Tibial nerve (tissue), 4 donors: ENCODE data around the gene ELMO1. TPM values are rescaled to one million over a fixed set of nuclear protein-coding genes. Genes with fewer than 3 reads are reported as not detected.

Source experiments
- DNase-seq, 2 donors: peaks; one replicate each; pipeline ENCODE4 v3.0.0-alpha.2; 2019; ENCODE audit warnings: low spot score in 2 of 2
- H3K27ac ChIP-seq, 4 donors: fragments of 200-600 bp; sonication (generic) in 3 of 4; one replicate each; pipeline ENCODE4 v1.5.1; 2017 to 2019; ENCODE audit warnings: mild to moderate bottlenecking in 1 of 4
- H3K27me3 ChIP-seq, 2 donors: fragments of 200-600 bp; sonication (generic) in 1 of 2; one replicate each; pipeline versions ENCODE4 v1.5.1 to v1.6.0; 2017 to 2019
- H3K36me3 ChIP-seq, 3 donors: fragments of 200-600 bp; sonication (generic); one replicate each; pipeline ENCODE4 v1.5.1; 2018 to 2019
- H3K4me1 ChIP-seq, 4 donors: fragments of 200-600 bp; sonication (generic) in 3 of 4; one replicate each; pipeline ENCODE4 v1.5.1; 2017 to 2019
- H3K4me3 ChIP-seq, 4 donors: fragments of 200-600 bp; sonication (generic) in 3 of 4; one replicate each; pipeline ENCODE4 v1.5.1; 2017 to 2019; ENCODE audit warnings: mild to moderate bottlenecking in 1 of 4, moderate library complexity in 1 of 4
- H3K9me3 ChIP-seq, 4 donors: fragments of 200-600 bp; sonication (generic) in 3 of 4; one replicate each; pipeline ENCODE4 v1.5.1; 2017 to 2019
- EP300 ChIP-seq, 2 donors: sonication (generic); formaldehyde crosslinking; IDR thresholded peaks; one replicate each; pipeline ENCODE4 v1.6.1; 2017; ENCODE audit warnings: antibody characterized with exemption in 2 of 2, mild to moderate bottlenecking in 1 of 2
- POLR2A ChIP-seq, 2 donors: fragments of 450-650 bp; IDR thresholded peaks; one replicate each; pipeline ENCODE4 v1.6.1; 2017; ENCODE audit warnings: antibody characterized with exemption in 2 of 2, mild to moderate bottlenecking in 2 of 2, moderate library complexity in 2 of 2
- WGBS, 2 donors: methylation state at CpG; one replicate each; pipeline ENCODE4 v1.1.5; 2018; 5-methylcytosine and 5-hydroxymethylcytosine counted together
- total RNA-seq, 4 donors: library from RNA; depleted of rRNA; stranded (reverse); fragments of >200 nt; gene quantifications; one replicate each; pipeline ENCODE4 v1.1.0, GENCODE V29; 2016
- TF ChIP-seq, protein P1 (sequence below), 5 experiments: fragments of 200-600 bp in 3 of 5; fragments of 450-650 bp in 2 of 5; sonication (generic) in 3 of 5; IDR thresholded peaks; one replicate each; pipeline ENCODE4 v1.5.1; 2016 to 2019; ENCODE audit warnings: antibody characterized with exemption in 5 of 5, mild to moderate bottlenecking in 3 of 5, moderate library complexity in 2 of 5

Gene ELMO1
- total RNA-seq, 4 donors from 2014 or later = 196 to 328 (median 268) TPM

DNA sequence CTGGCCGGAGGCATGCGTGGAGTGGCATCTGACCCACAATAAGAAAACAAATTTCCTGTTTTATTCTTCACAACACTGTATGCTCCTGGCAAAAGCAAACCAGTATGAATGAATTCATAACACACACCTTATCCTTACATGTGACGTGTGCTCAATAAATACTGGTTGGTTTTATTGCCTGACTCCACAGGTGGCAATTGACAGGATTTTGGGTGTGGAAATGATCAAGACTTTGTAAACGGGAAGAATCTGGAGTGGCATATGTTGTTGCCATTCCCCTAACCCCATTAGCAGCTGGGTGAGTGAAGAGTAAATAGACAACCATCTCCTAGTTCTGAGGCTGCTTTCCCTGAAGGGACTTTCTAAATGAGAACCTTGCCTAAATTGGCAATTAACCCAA is 508.8 kb downstream of the ELMO1 start:
- Histone ChIP-seq H3K27me3 (no peaks in the 10 kb centered on the region), H3K27ac (no peak overlapping the region), H3K9me3 (peaks cover 0 to 58% (median 14%) of the 10 kb centered on the region in 4 donors), H3K36me3 (peaks cover 0 to 68% (median 3%) of the 10 kb centered on the region in 3 donors), H3K4me1 (peaks cover 0 to 10% (median 5%) of the 10 kb centered on the region in 4 donors), H3K4me3 (no peak overlapping the region)
- no peak for DNase-seq
- TF ChIP-seq, protein P1, sequence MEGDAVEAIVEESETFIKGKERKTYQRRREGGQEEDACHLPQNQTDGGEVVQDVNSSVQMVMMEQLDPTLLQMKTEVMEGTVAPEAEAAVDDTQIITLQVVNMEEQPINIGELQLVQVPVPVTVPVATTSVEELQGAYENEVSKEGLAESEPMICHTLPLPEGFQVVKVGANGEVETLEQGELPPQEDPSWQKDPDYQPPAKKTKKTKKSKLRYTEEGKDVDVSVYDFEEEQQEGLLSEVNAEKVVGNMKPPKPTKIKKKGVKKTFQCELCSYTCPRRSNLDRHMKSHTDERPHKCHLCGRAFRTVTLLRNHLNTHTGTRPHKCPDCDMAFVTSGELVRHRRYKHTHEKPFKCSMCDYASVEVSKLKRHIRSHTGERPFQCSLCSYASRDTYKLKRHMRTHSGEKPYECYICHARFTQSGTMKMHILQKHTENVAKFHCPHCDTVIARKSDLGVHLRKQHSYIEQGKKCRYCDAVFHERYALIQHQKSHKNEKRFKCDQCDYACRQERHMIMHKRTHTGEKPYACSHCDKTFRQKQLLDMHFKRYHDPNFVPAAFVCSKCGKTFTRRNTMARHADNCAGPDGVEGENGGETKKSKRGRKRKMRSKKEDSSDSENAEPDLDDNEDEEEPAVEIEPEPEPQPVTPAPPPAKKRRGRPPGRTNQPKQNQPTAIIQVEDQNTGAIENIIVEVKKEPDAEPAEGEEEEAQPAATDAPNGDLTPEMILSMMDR (IDR thresholded peaks at IDR 0.05) = no peak
- TF ChIP-seq EP300 (IDR thresholded peaks at IDR 0.05) = no peak
- no peak for TF ChIP-seq POLR2A (IDR thresholded peaks at IDR 0.05)
- 84 to 86% methylated on average over 4 of the region's 4 CpGs for WGBS, 2 donors

DNA sequence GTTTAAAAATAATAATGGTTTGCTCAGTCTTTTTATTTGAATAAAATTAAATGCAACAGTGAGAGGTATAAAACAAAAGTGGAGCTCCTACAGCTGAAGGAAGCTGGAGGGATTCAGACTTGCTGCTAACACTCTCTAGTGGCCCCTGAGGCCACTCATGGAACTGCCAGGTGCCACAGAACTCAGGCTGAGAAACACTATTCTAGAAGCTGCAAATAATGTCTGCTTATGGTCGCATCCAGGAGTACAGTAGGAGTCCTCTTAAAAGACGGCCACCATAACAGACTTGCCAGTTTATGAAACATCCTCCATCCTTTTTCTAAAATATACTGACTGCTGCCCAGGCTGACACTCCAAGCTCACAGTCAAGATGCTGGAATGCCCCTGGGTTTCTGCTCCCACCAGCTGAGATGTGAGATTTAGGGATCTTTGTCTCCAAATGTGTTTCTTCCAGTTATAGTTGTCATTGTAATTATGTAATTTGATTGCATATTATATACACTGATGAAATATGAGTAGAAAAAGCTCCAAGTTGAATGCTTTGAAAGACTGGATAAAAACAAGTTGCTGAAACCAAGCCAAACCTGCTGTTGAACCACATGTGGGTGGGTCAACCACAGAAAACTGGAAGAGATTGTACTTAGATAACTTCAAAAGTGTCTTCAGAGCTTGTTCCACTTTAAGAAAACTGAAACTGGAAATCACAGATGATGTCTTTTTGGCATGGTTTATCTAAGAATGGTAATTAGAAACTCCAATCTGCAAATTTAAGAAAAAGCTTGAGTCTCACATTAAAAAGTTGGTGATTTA is 510.7 kb downstream of the ELMO1 start:
- Histone ChIP-seq H3K27ac (no peak overlapping the region), H3K27me3 (no peaks in the 10 kb centered on the region), H3K4me3 (no peak overlapping the region), H3K4me1 (no peaks in the 10 kb centered on the region), H3K9me3 (peaks cover 0 to 63% (median 14%) of the 10 kb centered on the region in 4 donors), H3K36me3 (peaks cover 0 to 85% (median 3%) of the 10 kb centered on the region in 3 donors)
- 94 to 100% methylated on average over 2 of the region's 2 CpGs for WGBS, 2 donors
- no peak for TF ChIP-seq POLR2A (IDR thresholded peaks at IDR 0.05)
- TF ChIP-seq, protein P1 (IDR thresholded peaks at IDR 0.05) = no peak
- no peak for TF ChIP-seq EP300 (IDR thresholded peaks at IDR 0.05)
- DNase-seq = no peak

DNA sequence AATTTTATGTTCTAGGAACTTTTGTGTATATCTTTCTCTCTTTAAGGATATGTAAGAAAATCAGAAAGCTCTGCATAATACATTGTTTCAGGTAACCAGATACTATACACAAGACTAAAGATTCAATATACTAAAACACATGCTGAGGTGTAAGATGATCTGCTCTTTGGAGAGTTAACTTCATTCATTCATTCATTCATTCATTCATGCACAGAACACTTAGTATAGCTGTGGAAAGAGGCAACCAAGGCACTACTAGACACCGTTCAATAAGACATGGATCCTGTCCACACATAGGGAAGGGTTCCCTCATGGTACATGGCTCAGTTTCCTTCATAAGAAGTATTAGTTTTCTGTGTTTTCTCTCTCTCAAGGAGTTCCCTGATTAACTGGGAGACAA is 516.8 kb downstream of the ELMO1 start:
- Histone ChIP-seq H3K27me3 (no peaks in the 10 kb centered on the region), H3K9me3 (peaks cover 0 to 25% (median under 1%) of the 10 kb centered on the region in 4 donors), H3K4me1 (peaks cover 0 to 3% (median 0%) of the 10 kb centered on the region in 4 donors), H3K4me3 (no peak overlapping the region), H3K27ac (no peak overlapping the region), H3K36me3 (peaks cover 0 to 43% (median 0%) of the 10 kb centered on the region in 3 donors)
- WGBS, 2 donors = 97 to 100% methylated on average over 1 of the region's 1 CpG
- DNase-seq = no peak
- TF ChIP-seq EP300 (IDR thresholded peaks at IDR 0.05) (no peak), POLR2A (IDR thresholded peaks at IDR 0.05) (no peak)
- TF ChIP-seq, protein P1 (IDR thresholded peaks at IDR 0.05) = no peak

DNA sequence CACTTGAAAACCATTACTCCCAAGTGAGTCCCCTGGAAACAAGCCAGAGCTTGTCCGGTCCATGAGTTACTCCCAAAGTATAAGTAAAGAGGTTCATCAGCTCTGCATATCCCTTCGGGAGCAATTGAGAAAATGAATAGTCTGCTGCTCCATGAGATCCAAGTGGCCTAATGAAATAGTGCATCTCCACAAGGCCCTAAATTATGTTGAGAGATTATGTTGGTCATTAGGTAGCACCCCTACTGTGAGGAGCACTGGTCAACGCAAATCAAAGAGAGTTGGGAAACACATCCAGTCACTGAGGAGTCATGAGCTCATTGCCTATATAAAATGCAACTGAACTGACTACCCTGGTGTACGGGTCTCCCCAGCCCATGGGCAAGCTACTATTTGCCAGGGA is 518.9 kb downstream of the ELMO1 start:
- TF ChIP-seq POLR2A (IDR thresholded peaks at IDR 0.05) (no peak), EP300 (IDR thresholded peaks at IDR 0.05) (no peak)
- TF ChIP-seq, protein P1 (IDR thresholded peaks at IDR 0.05) = no peak
- DNase-seq = no peak

DNA sequence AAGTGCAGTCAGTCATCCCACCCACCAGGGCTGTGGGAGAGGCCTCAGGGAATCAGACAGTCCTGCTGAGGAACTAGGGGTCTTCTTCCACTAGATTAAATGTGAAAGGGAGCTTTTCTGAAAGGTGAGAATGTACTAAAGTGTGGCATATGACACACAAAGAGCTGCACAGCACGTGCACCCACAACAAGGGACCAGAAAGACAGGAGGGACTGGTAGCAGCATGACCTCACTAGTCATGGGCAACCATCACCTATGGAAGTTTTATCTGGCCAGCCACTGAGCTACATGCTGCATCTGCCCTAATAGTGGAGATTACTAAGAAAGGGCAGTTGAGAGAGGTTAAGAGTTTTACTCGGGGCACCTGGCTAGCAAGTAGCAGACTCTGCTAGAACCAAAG is 519.9 kb downstream of the ELMO1 start:
- Histone ChIP-seq H3K4me1 (peaks cover 0 to 27% (median 6%) of the 10 kb centered on the region in 4 donors), H3K27ac (no peak overlapping the region), H3K27me3 (no peaks in the 10 kb centered on the region), H3K36me3 (peaks cover 0 to 12% (median 0%) of the 10 kb centered on the region in 3 donors), H3K4me3 (no peak overlapping the region), H3K9me3 (no peaks in the 10 kb centered on the region)
- no peak for DNase-seq
- WGBS, 2 donors = 73 to 92% methylated on average over 2 of the region's 2 CpGs
- TF ChIP-seq EP300 (IDR thresholded peaks at IDR 0.05) (no peak), POLR2A (IDR thresholded peaks at IDR 0.05) (no peak)
- TF ChIP-seq, protein P1 (IDR thresholded peaks at IDR 0.05) = no peak

More for the DNA sequence above, 518.9 kb downstream of the ELMO1 start:
- Histone ChIP-seq H3K36me3 (peaks cover 0 to 22% (median 0%) of the 10 kb centered on the region in 3 donors), H3K4me3 (no peak overlapping the region), H3K27ac (no peak overlapping the region), H3K9me3 (peaks cover 0 to 5% (median 0%) of the 10 kb centered on the region in 4 donors), H3K4me1 (peaks cover 0 to 16% (median 0%) of the 10 kb centered on the region in 4 donors), H3K27me3 (no peaks in the 10 kb centered on the region)
- WGBS, 2 donors = 70 to 77% methylated on average over 4 of the region's 4 CpGs
